H9 (cell line): Measurements from ENCODE around the gene NPAS3. TPM values are rescaled to one million over a fixed set of nuclear protein-coding genes. Genes with fewer than 3 reads are reported as not detected.

Experiments
- DNase-seq: peaks from one replicate; pipeline ENCODE4 v3.0.0-alpha.2; 2017
- H2AFZ ChIP-seq: one replicate; pipeline ENCODE4 v1.6.1; 2013; ENCODE audit warnings: mild to moderate bottlenecking, low read length, control low read depth, moderate library complexity
- H2AK5ac ChIP-seq: 2 replicates; pipeline ENCODE4 v1.6.1; 2013; ENCODE audit warnings: low read length, control low read depth, mixed read lengths; ENCODE audit not compliant: insufficient read length
- H2BK120ac ChIP-seq: one replicate; pipeline ENCODE4 v1.6.1; 2013; ENCODE audit warnings: low read depth, mild to moderate bottlenecking, low read length, control low read depth, inconsistent platforms; ENCODE audit not compliant: poor library complexity, severe bottlenecking
- H2BK12ac ChIP-seq: 2 replicates; pipeline ENCODE4 v1.6.1; 2013; ENCODE audit warnings: low read length, control low read depth, mixed read lengths, low read depth; ENCODE audit not compliant: insufficient read length
- H2BK15ac ChIP-seq: 2 replicates; pipeline ENCODE4 v1.6.1; 2013; ENCODE audit warnings: low read depth, low read length, control low read depth
- H2BK20ac ChIP-seq: one replicate; pipeline ENCODE4 v1.6.1; 2013; ENCODE audit warnings: low read depth, mild to moderate bottlenecking, low read length, control low read depth, inconsistent platforms; ENCODE audit not compliant: poor library complexity, severe bottlenecking
- H2BK5ac ChIP-seq: 2 replicates; pipeline ENCODE4 v1.6.1; 2013; ENCODE audit warnings: low read length, control low read depth, mixed read lengths; ENCODE audit not compliant: insufficient read length
- H3K14ac ChIP-seq: 2 replicates; pipeline ENCODE4 v1.6.1; 2013; ENCODE audit warnings: low read length, control low read depth; ENCODE audit not compliant: insufficient read depth
- H3K18ac ChIP-seq: 2 replicates; pipeline ENCODE4 v1.6.1; 2013; ENCODE audit warnings: low read depth, mild to moderate bottlenecking, mixed read lengths, low read length, control low read depth; ENCODE audit not compliant: insufficient read length
- H3K23ac ChIP-seq: 2 replicates; pipeline ENCODE4 v1.6.1; 2013; ENCODE audit warnings: low read length, control low read depth, mixed read lengths, low read depth; ENCODE audit not compliant: insufficient read length
- H3K23me2 ChIP-seq: 2 replicates; pipeline ENCODE4 v1.6.1; 2013; ENCODE audit warnings: low read depth, mild to moderate bottlenecking, mixed read lengths, low read length, control low read depth; ENCODE audit not compliant: insufficient read length, poor library complexity, severe bottlenecking
- H3K27ac ChIP-seq: 2 replicates; pipeline ENCODE4 v1.5.1; 2013; ENCODE audit warnings: low read length, control low read depth, mixed read lengths, low read depth; ENCODE audit not compliant: insufficient read length
- H3K27me3 ChIP-seq: 2 replicates; pipeline ENCODE4 v1.6.1; 2013; ENCODE audit warnings: low read length, control low read depth, inconsistent platforms; ENCODE audit not compliant: insufficient read depth
- H3K4ac ChIP-seq: 2 replicates; pipeline ENCODE4 v1.6.1; 2013; ENCODE audit warnings: low read depth, mild to moderate bottlenecking, control low read depth, inconsistent platforms, low read length, moderate library complexity
- H3K4me1 ChIP-seq: 2 replicates; pipeline ENCODE4 v1.6.1; 2013; ENCODE audit warnings: low read length, control low read depth, inconsistent platforms; ENCODE audit not compliant: insufficient read depth
- H3K4me2 ChIP-seq: 2 replicates; pipeline ENCODE4 v1.6.1; 2013; ENCODE audit warnings: low read length, control low read depth, mixed read lengths; ENCODE audit not compliant: insufficient read length, insufficient read depth
- H3K56ac ChIP-seq: 2 replicates; pipeline ENCODE4 v1.6.1; 2013; ENCODE audit warnings: low read depth, mild to moderate bottlenecking, mixed read lengths, low read length, control low read depth; ENCODE audit not compliant: insufficient read length
- H3K79me1 ChIP-seq: 2 replicates; pipeline ENCODE4 v1.6.1; 2013; ENCODE audit warnings: low read depth, mild to moderate bottlenecking, moderate library complexity, low read length, control low read depth, inconsistent platforms; ENCODE audit not compliant: insufficient read depth, poor library complexity, severe bottlenecking
- H3K79me2 ChIP-seq: 2 replicates; pipeline ENCODE4 v1.6.1; 2013; ENCODE audit warnings: low read length, control low read depth, inconsistent platforms; ENCODE audit not compliant: insufficient read depth
- H3K9ac ChIP-seq: 2 replicates; pipeline ENCODE4 v1.6.1; 2013; ENCODE audit warnings: low read length, control low read depth, mixed read lengths; ENCODE audit not compliant: insufficient read length; ENCODE audit errors: extremely low read depth
- H3K9me3 ChIP-seq: one replicate; pipeline ENCODE4 v1.6.1; 2013; ENCODE audit warnings: low read depth, low read length, inconsistent platforms; ENCODE audit not compliant: control insufficient read depth
- H3T11ph ChIP-seq: one replicate; pipeline ENCODE4 v1.6.1; 2013; ENCODE audit warnings: mild to moderate bottlenecking, low read length, control low read depth, inconsistent platforms
- H4K20me1 ChIP-seq: one replicate; pipeline ENCODE4 v1.6.1; 2013; ENCODE audit not compliant: control insufficient read depth, insufficient read length, insufficient read depth
- H4K5ac ChIP-seq: 2 replicates; pipeline ENCODE4 v1.6.1; 2013; ENCODE audit warnings: low read depth, mild to moderate bottlenecking, mixed read lengths, low read length, control low read depth; ENCODE audit not compliant: insufficient read length
- H4K8ac ChIP-seq: replicated peaks from 2 replicates; pipeline ENCODE4 v1.6.1; 2013; ENCODE audit warnings: low read length, control low read depth, mixed read lengths, low read depth; ENCODE audit not compliant: insufficient read length
- H4K91ac ChIP-seq: 2 replicates; pipeline ENCODE4 v1.6.1; 2013; ENCODE audit warnings: low read depth, mild to moderate bottlenecking, moderate library complexity, mixed read lengths, low read length, control low read depth; ENCODE audit not compliant: insufficient read length
- H3K27ac Mint-ChIP-seq, 3 experiments: 2 replicates in 2 of 3; 3 replicates in 1 of 3; pipeline ENCODE4 v1.8.0; 2020 to 2021; ENCODE audit warnings: mixed read lengths in 3 of 3, mild to moderate bottlenecking in 1 of 3, moderate library complexity in 1 of 3
- H3K27me3 Mint-ChIP-seq: 2 replicates; pipeline ENCODE4 v1.8.0; 2021; ENCODE audit warnings: low read depth, mild to moderate bottlenecking, moderate library complexity, mixed read lengths
- H3K36me3 Mint-ChIP-seq, 3 experiments: 2 replicates in 2 of 3; 3 replicates in 1 of 3; pipeline ENCODE4 v1.8.0; 2020 to 2021; ENCODE audit warnings: low read depth in 3 of 3, mixed read lengths in 3 of 3; ENCODE audit not compliant: insufficient read depth in 1 of 3
- H3K4me1 Mint-ChIP-seq, 2 experiments: 2 replicates each; pipeline ENCODE4 v1.8.0; 2020; ENCODE audit warnings: mixed read lengths in 2 of 2
- H3K4me3 Mint-ChIP-seq, 2 experiments: 2 replicates in 1 of 2; 3 replicates in 1 of 2; pipeline ENCODE4 v1.8.0; 2020 to 2021; ENCODE audit warnings: mild to moderate bottlenecking in 2 of 2, mixed read lengths in 2 of 2, moderate library complexity in 1 of 2
- H3K9me3 Mint-ChIP-seq, 2 experiments: 2 replicates in 1 of 2; 3 replicates in 1 of 2; pipeline ENCODE4 v1.8.0; 2020; ENCODE audit warnings: mild to moderate bottlenecking in 2 of 2, mixed read lengths in 2 of 2, moderate library complexity in 1 of 2
- WGBS: extraction: QIAGEN DNeasy Blood & Tissue Kit; methylation state at CpG from one replicate; pipeline ENCODE4 v1.1.7; 2013; ENCODE audit warnings: missing lambda C conversion rate, low lambda C conversion rate, mixed read lengths; ENCODE audit not compliant: insufficient read length; ENCODE audit errors: extremely low coverage; 5-methylcytosine and 5-hydroxymethylcytosine counted together
- total RNA-seq: library from RNA; stranded (reverse); gene quantifications from 2 replicates; pipeline ENCODE4 v1.2.1, GENCODE V29; 2021
- TF ChIP-seq, protein P1 (sequence below): fragments of 200-600 bp; sonication (generic); conservative IDR thresholded peaks from 3 replicates; pipeline ENCODE4 v1.8.0; 2021; ENCODE audit warnings: antibody characterized with exemption, mild to moderate bottlenecking

Gene NPAS3
- total RNA-seq, 1 experiment from 2014 or later = 0.17 TPM

DNA sequence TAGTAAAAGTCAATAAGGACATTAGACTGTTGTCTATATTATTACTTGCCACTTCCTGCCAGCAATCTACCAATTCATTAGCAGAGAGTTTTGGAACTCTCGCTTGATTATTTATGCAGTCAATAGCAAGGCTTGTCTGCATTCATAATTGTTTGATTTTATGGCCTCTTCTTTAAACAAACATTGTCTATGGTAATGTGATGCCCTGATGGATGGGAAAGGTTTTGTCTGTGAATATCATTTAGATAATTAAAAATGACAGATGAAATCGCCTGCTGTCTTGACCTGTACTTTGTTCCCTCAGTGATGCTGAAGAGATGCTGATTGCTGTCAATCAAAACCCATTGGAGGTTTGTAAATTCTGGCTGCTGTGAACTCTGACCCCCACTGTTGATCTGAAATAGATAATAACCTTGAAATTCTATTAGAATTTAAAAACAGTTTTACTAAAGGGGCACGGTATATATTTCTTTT, 455.3 kb downstream of the NPAS3 start:
- Histone ChIP-seq H2AFZ (no peak overlapping the region), H3K27ac (no peak overlapping the region), H4K91ac (no peak overlapping the region), H3K23me2 (no peaks in the 10 kb centered on the region), H2AK5ac (no peak overlapping the region), H3K14ac (no peak overlapping the region), H2BK5ac (no peak overlapping the region), H4K5ac (no peak overlapping the region), H3K9me3 (no peaks in the 10 kb centered on the region), H3K27me3 (no peaks in the 10 kb centered on the region), H3K79me1 (no peaks in the 10 kb centered on the region), H3K79me2 (no peaks in the 10 kb centered on the region), H3K18ac (no peak overlapping the region), H3K4ac (no peak overlapping the region), H4K20me1 (no peaks in the 10 kb centered on the region), H4K8ac (no peak overlapping the region), H3K4me2 (no peak overlapping the region), H3K23ac (no peak overlapping the region), H3K56ac (no peak overlapping the region), H3K9ac (no peak overlapping the region), H2BK120ac (no peak overlapping the region), H3K4me1 (no peaks in the 10 kb centered on the region), H2BK20ac (no peak overlapping the region), H3T11ph (no peak overlapping the region), H2BK15ac (no peak overlapping the region), H2BK12ac (no peak overlapping the region)
- TF ChIP-seq, protein P1, sequence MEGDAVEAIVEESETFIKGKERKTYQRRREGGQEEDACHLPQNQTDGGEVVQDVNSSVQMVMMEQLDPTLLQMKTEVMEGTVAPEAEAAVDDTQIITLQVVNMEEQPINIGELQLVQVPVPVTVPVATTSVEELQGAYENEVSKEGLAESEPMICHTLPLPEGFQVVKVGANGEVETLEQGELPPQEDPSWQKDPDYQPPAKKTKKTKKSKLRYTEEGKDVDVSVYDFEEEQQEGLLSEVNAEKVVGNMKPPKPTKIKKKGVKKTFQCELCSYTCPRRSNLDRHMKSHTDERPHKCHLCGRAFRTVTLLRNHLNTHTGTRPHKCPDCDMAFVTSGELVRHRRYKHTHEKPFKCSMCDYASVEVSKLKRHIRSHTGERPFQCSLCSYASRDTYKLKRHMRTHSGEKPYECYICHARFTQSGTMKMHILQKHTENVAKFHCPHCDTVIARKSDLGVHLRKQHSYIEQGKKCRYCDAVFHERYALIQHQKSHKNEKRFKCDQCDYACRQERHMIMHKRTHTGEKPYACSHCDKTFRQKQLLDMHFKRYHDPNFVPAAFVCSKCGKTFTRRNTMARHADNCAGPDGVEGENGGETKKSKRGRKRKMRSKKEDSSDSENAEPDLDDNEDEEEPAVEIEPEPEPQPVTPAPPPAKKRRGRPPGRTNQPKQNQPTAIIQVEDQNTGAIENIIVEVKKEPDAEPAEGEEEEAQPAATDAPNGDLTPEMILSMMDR = no peak
- Mint-ChIP-seq H3K4me3 (no peak overlapping the region), H3K36me3 (no peaks in the 10 kb centered on the region), H3K4me1 (peaks cover 0 to 3% of the 10 kb centered on the region in 2 experiments; a peak in 1 of 4 replicates), H3K9me3 (no peaks in the 10 kb centered on the region), H3K27ac (no peak overlapping the region), H3K27me3 (no peaks in the 10 kb centered on the region; the same call in 1 of the 2 replicates)
- no peak for DNase-seq
- no CpG with 5 or more reads among the region's 3 CpGs for WGBS
